GM12878 (cell line): ENCODE results near the gene UGT1A6. TPM values are rescaled to one million over a fixed set of nuclear protein-coding genes. Genes with fewer than 3 reads are reported as not detected.

Experiments used
- ATAC-seq: fragments of 200-7000 bp; cut with Tn5 transposase; 3 replicates; pipeline ENCODE4 v1.9.1; 2020; ENCODE audit warnings: mild to moderate bottlenecking, moderate library complexity
- BruUV-seq: library from RNA; stranded (reverse); fragments of 400-500 nt; replicated peaks from 2 replicates; lab custom pipeline; 2021; lab: Mats Ljungman, UMichigan
- CTCF ChIA-PET: fragments of 300-600 bp; sonication (Branson Sonifier 250); formaldehyde crosslinking; extraction: SDS; loops from one replicate; lab custom pipeline; 2021; ENCODE audit warnings: inconsistent platforms; lab: Yijun Ruan, JAX
- POLR2A ChIA-PET: fragments of 350-600 bp; formaldehyde crosslinking; extraction: SDS; loops from one replicate; lab custom pipeline; 2021; ENCODE audit warnings: inconsistent platforms; lab: Charles Lee
- RAD21 ChIA-PET: fragments of 300-600 bp; sonication (Branson Sonifier 250); formaldehyde crosslinking; loops from one replicate; lab custom pipeline; 2023; ENCODE audit warnings: antibody characterized with exemption; ENCODE audit not compliant: unreplicated experiment; lab: Charles Lee
- SMC1A ChIA-PET: fragments of 300-600 bp; sonication (Branson Sonifier 250); formaldehyde crosslinking; loops from one replicate; lab custom pipeline; 2023; ENCODE audit not compliant: unreplicated experiment, uncharacterized antibody; lab: Charles Lee
- DNase-seq: peaks from one replicate; pipeline ENCODE4 v3.0.0-alpha.2; 2011; ENCODE audit warnings: low read depth, low spot score
- FAIRE-seq: peaks from 3 replicates; lab custom pipeline; 2011; peaks lifted over from hg19 to GRCh38; lab: Jason Lieb, UNC
- H2AFZ ChIP-seq: 2 replicates; pipeline ENCODE4 v1.6.0; 2011; ENCODE audit warnings: low read depth, low read length, control low read depth; ENCODE audit not compliant: control insufficient read depth
- H3K27ac ChIP-seq: 2 replicates; pipeline ENCODE4 v1.5.1; 2011; ENCODE audit warnings: control low read depth; ENCODE audit not compliant: control insufficient read depth, insufficient read depth
- H3K27me3 ChIP-seq, 2 experiments: replicated peaks in 1 of 2; 2 replicates each; pipeline versions ENCODE4 v1.6.0 to v1.6.1; 2011; ENCODE audit warnings: low read length in 1 of 2; ENCODE audit not compliant: control insufficient read depth in 2 of 2, insufficient read depth in 2 of 2
- H3K36me3 ChIP-seq, 2 experiments: 2 replicates each; pipeline ENCODE4 v1.5.1; 2011; ENCODE audit warnings: low read length in 1 of 2; ENCODE audit not compliant: control insufficient read depth in 2 of 2, insufficient read depth in 2 of 2
- H3K4me1 ChIP-seq: 2 replicates; pipeline ENCODE4 v1.6.1; 2011; ENCODE audit warnings: mild to moderate bottlenecking, low read length, moderate library complexity, mixed read lengths; ENCODE audit not compliant: control insufficient read depth, insufficient read depth
- H3K4me2 ChIP-seq: 2 replicates; pipeline ENCODE4 v1.6.0; 2011; ENCODE audit warnings: control low read depth; ENCODE audit not compliant: control insufficient read depth, insufficient read depth
- H3K4me3 ChIP-seq: fragments of 200-600 bp; sonication (generic); 2 replicates; pipeline ENCODE4 v1.5.1; 2016
- H3K79me2 ChIP-seq: 2 replicates; pipeline ENCODE4 v1.6.0; 2011; ENCODE audit warnings: low read length; ENCODE audit not compliant: control insufficient read depth, insufficient read depth
- H3K9ac ChIP-seq: 2 replicates; pipeline ENCODE4 v1.8.0; 2011; ENCODE audit warnings: low read length, control low read depth, mixed read lengths; ENCODE audit not compliant: control insufficient read depth, insufficient read depth
- H3K9me3 ChIP-seq: replicated peaks from 3 replicates; pipeline ENCODE4 v1.5.1; 2011; ENCODE audit warnings: mild to moderate bottlenecking, low read length; ENCODE audit not compliant: control insufficient read depth, insufficient read depth
- H4K20me1 ChIP-seq: 2 replicates; pipeline ENCODE4 v1.6.0; 2011; ENCODE audit not compliant: control insufficient read depth, insufficient read depth
- ASH2L ChIP-seq: fragments of 300-600, 200-600 bp; sonication (generic); IDR thresholded peaks from 2 replicates; pipeline ENCODE4 v1.6.1; 2017; ENCODE audit warnings: low read depth, mild to moderate bottlenecking, borderline replicate concordance
- ATF3 ChIP-seq: IDR thresholded peaks from 2 replicates; pipeline ENCODE4 v1.6.1; 2011; ENCODE audit warnings: low read depth, mild to moderate bottlenecking, low read length, moderate library complexity, borderline replicate concordance; ENCODE audit errors: extremely low read depth
- CBX3 ChIP-seq: fragments of 200-600 bp; sonication (generic); IDR thresholded peaks from 2 replicates; pipeline ENCODE4 v1.6.1; 2016; ENCODE audit warnings: low read depth, borderline replicate concordance
- CREB1 ChIP-seq: IDR thresholded peaks from 2 replicates; pipeline ENCODE4 v1.6.1; 2012; ENCODE audit warnings: low read depth, mild to moderate bottlenecking, inconsistent platforms
- CREM ChIP-seq: IDR thresholded peaks from 2 replicates; pipeline ENCODE4 v1.6.1; 2014; ENCODE audit warnings: antibody characterized with exemption, low read depth
- E4F1 ChIP-seq: fragments of 450-650 bp; IDR thresholded peaks from 2 replicates; pipeline ENCODE4 v1.6.1; 2018; ENCODE audit warnings: borderline replicate concordance, mild to moderate bottlenecking; ENCODE audit not compliant: partially characterized antibody
- ETV6 ChIP-seq, 2 experiments: fragments of 450-650 bp in 1 of 2; IDR thresholded peaks in 1 of 2; conservative IDR thresholded peaks in 1 of 2; 2 replicates each; pipeline ENCODE4 v1.6.1; 2014; ENCODE audit warnings: antibody characterized with exemption in 1 of 2, borderline replicate concordance in 1 of 2, low read depth in 1 of 2, mild to moderate bottlenecking in 1 of 2, moderate library complexity in 1 of 2
- IKZF2 ChIP-seq, 2 experiments: fragments of 450-650 bp; IDR thresholded peaks; 2 replicates each; pipeline ENCODE4 v1.6.1; 2017; ENCODE audit warnings: mild to moderate bottlenecking in 2 of 2, moderate library complexity in 2 of 2
- NR2F1 ChIP-seq: fragments of 450-650 bp; conservative IDR thresholded peaks from 2 replicates; pipeline ENCODE4 v1.6.1; 2017; ENCODE audit warnings: mild to moderate bottlenecking
- RBBP5 ChIP-seq: fragments of 200-600 bp; sonication (generic); conservative IDR thresholded peaks from 2 replicates; pipeline ENCODE4 v1.6.1; 2016
- SP1 ChIP-seq: IDR thresholded peaks from one replicate; pipeline ENCODE4 v1.6.1; 2011; ENCODE audit warnings: low read depth, low read length
- SREBF1 ChIP-seq: IDR thresholded peaks from 2 replicates; pipeline ENCODE4 v1.6.1; 2012; ENCODE audit warnings: mild to moderate bottlenecking, low read length
- STAT3 ChIP-seq: IDR thresholded peaks from 2 replicates; pipeline ENCODE4 v1.6.1; 2011; ENCODE audit warnings: low read depth, low read length, improper control_type of control experiment
- WGBS: methylation state at CpG from one replicate; pipeline ENCODE4 v1.1.6; 2016; ENCODE audit warnings: low lambda C conversion rate; ENCODE audit not compliant: insufficient replicate concordance, insufficient coverage; ENCODE audit errors: missing lambda C conversion rate; 5-methylcytosine and 5-hydroxymethylcytosine counted together
- in situ Hi-C: fragments of 300-500 bp; cut with MboI; formaldehyde crosslinking; loops from 9 replicates; pipeline ENCODE4 v1.14.3; 2018; ENCODE audit warnings: mixed read lengths
- intact Hi-C: fragments of 100-400 bp; cut with micrococcal nuclease; formaldehyde crosslinking; loops from one replicate; pipeline ENCODE4 v1.14.2; 2022; ENCODE audit not compliant: unreplicated experiment
- polyA plus RNA-seq, 11 experiments: library from polyadenylated mRNA; depleted of rRNA in 4 of 11; unstranded in 6 of 11; stranded (reverse) in 5 of 11; fragments of >200 nt; fragmentation: Nextera tagmentation in 4 of 11; fragmentation: Illumina TruSeq in 1 of 11; extraction: Ambion mirVana in 4 of 11; extraction: Trizol in 1 of 11; gene quantifications; 1 replicate in 1 of 11; 2 replicates in 10 of 11; pipeline versions ENCODE4 v1.2.1 to v1.2.3, GENCODE V29; 2011 to 2016; ENCODE audit warnings: inconsistent platforms in 2 of 11, missing spikeins in 2 of 11, low read depth in 1 of 11
- total RNA-seq, 4 experiments: library from RNA; depleted of rRNA in 3 of 4; stranded (reverse); fragments of >200 nt in 3 of 4; fragmentation: Illumina TruSeq in 1 of 4; extraction: Trizol in 1 of 4; gene quantifications; 2 replicates each; pipeline versions ENCODE4 v1.2.1 to v1.2.3, GENCODE V29; 2013 to 2021

Gene UGT1A6
- total and polyA plus RNA-seq, 10 of the 15 experiments (the other 5 are each of a cell fraction or from before 2014, with no cell fraction given): not detected

- Histone ChIP-seq H3K4me1 (no peaks in the 10 kb centered on the region), H3K9ac (no peak overlapping the region), H3K27me3 (no peaks in the 10 kb centered on the region; a peak in 1 of 4 replicates), H3K9me3 (no peaks in the 10 kb centered on the region), H4K20me1 (no peaks in the 10 kb centered on the region), H2AFZ (no peak overlapping the region), H3K4me2 (no peak overlapping the region), H3K4me3 (no peak overlapping the region), H3K27ac (no peak overlapping the region), H3K79me2 (no peaks in the 10 kb centered on the region), H3K36me3 (no peaks in the 10 kb centered on the region)
- ChIA-PET RAD21 (no interaction called here), CTCF (interaction anchor here (1.3 kb wide), 1 partner anchor 44 kb away, joined by 3 read pairs; no protein-coding TSS in a partner anchor), POLR2A (no interaction called here), SMC1A (interaction anchor here (0.6 kb wide), 1 partner anchor 21 kb away, joined by 3 read pairs; no protein-coding TSS in a partner anchor)
- DNase-seq: no peak
- intact Hi-C loops (no loop called here), in situ Hi-C loops (no loop called here)
- no peak for FAIRE-seq
- no peak for TF ChIP-seq ASH2L
- no peak for TF ChIP-seq ETV6 (conservative IDR thresholded peaks at IDR 0.05 in 1 of 2, IDR thresholded peaks at IDR 0.05 in 1 of 2; ENCODE audit: borderline replicate concordance in 1 of 2, low read depth in 1 of 2)
- TF ChIP-seq CREM: no peak
- TF ChIP-seq SP1: no peak
- no peak for TF ChIP-seq E4F1
- no peak for TF ChIP-seq IKZF2 (IDR thresholded peaks at IDR 0.05)
- TF ChIP-seq CBX3: no peak
- no peak for TF ChIP-seq ATF3
- no peak for TF ChIP-seq STAT3
- no peak for TF ChIP-seq NR2F1
- no peak for TF ChIP-seq CREB1
- no peak for TF ChIP-seq RBBP5
- TF ChIP-seq SREBF1: no peak
- ATAC-seq: no peak
- BruUV-seq: no TSS peak
- WGBS: 22% methylated on average over 3 of the region's 3 CpGs
Measured at GRCh38 chr2:233813236-233814055, 120.8 kb downstream of the UGT1A6 start.
